NCI-H446 treated with DMSO at 0.1 percent for 48 hours (cell line): ENCODE measurements around the gene SP5.
"Not testable (repeated sequence)": the region's sequence is repeated elsewhere in the genome, so short reads cannot be mapped to it uniquely, and the experiment has no call there.

Experiments used
- DNase-seq: peaks from one replicate; lab custom pipeline; 2025; lab: John Stamatoyannopoulos, UW

The SP5 gene

DNA sequence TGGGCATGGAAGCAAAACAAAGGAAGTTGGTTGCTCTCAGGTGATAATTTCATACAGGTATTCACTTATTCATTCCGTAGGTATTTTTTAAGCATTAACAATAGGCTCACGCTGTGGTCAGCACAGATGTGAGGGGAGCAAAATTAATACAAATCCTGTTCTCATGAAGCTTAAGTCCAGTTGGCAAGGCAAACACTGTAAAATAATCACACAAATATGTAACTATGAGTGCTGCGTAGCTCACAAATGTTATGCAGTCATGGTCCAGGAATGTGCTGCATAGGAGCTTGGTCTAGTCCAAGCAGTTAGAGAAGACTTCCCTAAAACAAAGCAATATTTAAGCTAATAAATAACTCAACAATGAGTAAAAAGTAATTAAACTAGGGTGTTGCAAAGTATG is 23.9 kb downstream of the SP5 start:
- DNase-seq, result no peak

DNA sequence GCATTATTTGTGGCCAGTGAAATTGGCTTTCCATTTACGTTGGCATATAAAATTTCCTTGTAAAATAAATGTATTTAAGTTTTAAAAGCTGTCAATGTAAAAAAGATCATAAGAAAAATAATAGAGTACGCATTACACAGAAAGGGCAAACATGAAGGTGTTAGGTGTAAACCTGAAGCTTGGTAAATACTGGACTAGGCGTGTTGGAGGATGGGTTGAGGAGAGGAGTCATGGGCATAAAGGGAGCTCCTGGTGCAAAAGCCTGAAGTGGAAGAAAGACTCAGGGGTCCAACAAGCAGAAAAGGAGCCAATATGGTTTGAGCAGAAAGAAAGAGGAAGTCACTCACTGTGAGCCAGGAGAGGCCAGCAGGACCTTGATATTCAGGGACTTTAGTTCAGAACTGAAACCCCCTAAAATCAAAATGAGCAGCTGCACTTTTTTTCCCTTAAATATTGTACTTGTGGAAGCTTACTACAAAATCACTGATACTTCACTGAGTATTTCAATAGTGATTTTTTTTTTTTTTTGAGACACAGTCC is 24.4 kb downstream of the SP5 start:
- DNase-seq, result no peak

DNA sequence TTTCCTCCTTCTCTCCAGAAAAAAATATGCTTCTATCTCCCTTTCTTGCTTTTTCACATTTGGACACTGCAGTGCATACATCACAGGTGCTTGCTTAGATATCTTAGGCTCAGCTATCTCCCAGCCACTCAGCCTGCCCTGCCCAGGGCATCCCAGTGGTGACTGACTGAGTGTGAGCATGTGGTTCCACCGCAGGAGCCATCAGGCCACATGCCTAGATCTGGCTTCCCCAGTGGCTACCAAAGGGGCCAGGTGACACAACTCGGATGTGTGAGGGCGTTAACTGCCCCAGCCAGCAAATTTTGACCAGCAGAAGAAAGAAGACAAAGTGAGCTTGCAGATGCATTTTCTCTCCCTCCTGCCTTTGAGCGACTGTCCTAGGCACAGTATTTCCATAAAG is 25.5 kb downstream of the SP5 start:
- DNase-seq, result no peak

DNA sequence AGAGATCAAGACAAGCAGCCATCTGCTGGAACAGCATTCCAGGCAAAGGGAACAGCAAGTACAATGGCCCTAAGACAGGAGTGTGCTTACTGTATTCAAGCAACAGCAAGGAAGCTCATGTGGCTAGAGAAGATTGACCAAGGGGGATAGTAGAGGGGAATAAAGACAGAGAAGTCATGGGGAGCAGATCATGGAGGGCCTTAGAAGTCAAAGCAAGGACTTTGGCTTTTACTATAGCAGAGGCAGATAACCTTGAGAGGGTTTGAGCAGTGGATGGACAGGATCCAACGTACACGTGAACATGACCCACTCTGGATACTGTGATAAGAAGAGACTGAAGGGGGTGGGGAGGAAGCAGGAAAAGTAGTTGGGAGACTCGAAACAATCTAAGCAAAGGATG is 26.9 kb downstream of the SP5 start:
- DNase-seq, result no peak

DNA sequence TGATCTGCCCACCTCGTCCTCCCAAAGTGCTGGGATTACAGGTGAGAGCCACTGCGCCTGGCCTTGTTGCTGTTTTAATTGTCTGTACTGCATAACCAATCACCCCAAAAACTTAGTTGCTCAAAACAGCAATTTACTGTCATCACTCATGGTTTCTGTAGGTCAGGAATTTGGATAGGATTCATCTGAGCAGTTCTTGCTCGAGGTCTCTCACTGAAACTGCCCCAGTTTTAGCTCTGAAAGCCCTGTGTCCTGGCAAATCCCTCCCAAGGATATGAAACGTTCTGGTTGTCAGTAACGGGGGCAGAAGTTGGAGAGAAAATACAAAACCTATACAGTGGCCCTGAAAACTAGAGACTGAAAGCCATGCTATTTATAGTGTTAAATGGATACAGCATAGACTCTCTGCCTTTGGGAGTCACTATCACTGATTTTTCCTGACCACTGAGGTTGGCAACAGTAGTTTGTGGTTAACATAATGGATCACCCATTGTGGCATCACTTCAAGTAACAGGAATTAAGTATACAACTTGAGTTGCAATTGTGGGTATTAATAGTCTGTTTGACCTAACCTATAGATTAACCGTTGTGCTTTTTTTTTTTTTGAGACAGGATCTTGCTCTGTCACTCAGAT is 27.9 kb downstream of the SP5 start:
- no peak for DNase-seq

DNA sequence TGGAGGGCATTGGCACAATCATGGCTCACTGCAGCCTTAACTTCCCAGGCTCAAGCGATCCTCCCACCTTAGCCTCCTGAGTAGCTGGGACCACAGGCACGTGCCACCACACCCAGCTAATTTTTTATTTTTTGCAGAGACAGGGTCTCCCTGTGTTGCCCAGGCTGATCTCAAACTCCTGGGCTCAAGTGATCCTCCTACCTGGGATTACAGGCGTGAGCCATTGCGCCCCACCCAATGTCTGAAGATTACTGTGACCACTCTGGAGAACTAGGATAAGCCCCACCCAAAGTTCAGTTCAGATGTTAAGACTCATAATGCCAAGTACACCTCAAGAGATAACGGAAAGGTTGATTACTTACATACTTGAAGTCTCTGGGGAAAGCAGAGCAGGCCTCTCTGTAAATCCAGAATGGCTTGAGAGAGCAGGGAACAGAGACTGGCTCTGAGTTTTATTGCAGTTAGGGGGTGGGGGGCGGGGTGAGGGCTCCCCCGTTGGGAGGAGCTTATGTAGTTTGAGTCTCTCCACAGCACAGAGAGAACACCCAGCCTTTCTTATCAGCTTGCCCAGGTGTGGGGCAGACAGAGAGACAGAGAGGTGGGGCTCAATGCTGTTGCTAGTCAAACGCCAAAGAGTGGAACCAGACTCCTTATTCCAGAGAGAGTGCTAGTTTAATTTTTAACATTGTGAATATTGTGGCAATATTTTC is 28.5 kb downstream of the SP5 start:
- DNase-seq, result no peak

DNA sequence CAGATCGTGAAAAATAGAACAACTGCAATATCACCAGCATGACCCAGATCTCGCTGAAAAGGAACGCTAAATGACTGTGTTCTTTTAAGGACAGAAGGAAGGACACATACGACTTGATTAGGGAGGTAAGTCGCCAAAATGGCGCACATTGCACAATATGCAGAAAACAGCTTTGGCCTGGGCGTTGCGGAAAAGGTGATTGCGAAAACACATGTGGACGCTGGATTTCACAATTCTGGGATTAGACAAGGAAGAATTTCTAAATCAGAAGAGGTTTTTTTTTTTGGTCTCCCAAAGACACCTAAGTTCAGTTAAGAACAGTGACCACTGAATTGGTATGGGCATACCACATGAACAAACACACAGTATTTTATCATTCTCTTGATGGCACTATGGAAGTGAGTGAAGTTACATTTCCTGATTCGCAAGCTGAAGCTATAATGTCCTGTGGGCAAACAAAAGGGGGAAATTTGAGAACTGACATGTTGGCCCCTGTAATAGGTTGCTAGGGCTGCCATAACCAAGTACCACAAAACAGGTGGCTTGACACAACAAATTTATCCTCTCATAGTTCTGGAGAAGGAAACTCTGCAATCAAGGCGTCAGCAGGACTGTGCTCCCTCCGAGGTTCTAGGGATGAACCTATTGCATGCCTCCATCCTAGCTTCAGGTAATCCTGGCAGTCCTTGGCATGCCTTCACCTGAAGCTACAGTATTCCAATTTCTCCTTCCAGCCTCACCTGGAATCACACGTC is 29.3 kb downstream of the SP5 start:
- no peak for DNase-seq

DNA sequence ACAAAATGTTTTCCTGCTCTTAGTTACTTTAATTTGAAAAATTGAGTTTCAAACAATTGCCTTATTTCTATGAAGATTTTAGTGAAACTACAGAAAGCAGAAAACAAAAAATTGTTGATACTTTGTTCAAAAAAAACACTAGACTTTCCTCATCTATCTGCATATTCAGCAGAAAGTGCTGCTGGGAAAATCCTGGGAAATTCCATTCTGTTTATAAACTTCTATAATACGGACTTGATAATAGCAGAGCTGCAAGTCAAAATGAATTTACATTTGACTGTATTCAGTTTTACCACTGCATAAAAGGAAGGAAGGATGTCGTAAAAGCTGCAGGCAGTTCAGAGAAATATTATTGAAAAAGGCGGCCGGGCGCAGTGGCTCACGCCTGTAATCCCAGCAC is 30.2 kb downstream of the SP5 start:
- no peak for DNase-seq

DNA sequence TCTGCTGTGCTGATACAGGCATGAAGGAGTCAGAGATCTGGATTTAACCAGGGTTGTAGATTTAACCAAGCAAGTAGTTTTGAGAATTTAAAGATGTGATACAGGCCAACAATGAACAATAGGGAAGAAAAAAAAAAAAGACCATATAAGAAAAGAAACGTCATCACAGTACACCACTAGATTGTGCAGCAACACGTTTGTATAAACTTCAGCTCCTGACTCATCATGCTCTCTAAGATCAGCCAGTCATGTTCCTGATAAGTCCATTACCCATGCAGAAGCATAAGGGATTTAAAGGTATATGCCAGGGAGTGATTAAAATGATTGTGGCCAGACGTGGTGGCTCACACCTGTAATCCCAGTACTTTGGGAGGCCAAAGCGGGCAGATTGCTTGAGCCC is 32.8 kb downstream of the SP5 start:
- DNase-seq, result no peak

DNA sequence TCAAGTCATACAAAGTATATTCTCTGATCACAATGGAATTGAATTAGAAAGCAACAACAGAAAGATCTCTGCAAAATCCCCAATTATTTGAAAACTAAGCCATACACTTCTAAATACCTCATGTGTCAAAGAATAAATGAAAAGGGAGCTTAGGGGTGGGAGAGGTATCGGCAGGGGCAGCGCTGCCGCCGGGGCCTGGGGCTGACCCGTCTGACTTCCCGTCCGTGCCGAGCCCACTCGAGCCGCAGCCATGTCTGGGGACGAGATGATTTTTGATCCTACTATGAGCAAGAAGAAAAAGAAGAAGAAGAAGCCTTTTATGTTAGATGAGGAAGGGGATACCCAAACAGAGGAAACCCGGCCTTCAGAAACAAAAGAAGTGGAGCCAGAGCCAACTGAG is 36.4 kb downstream of the SP5 start:
- DNase-seq, result not testable (repeated sequence)

DNA sequence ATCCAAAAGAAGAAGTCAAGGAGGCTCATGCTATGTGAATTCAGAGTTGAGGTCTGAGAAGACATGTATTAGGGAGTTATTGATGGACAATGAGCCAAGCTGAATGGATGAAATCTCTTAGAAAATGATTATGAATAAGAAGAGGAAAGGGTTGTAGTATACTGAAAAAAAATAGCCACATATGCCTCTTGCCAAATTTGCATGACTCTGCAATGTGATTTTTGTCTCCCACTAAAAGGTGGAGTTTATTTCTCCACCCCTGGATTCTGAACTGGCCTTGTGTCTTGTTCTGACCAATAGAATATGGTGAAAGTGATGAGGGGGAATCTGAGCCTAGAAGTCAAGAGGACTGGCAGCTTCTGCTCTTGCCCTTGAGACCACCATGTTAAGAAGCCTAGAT is 46.4 kb downstream of the SP5 start:
- no peak for DNase-seq

DNA sequence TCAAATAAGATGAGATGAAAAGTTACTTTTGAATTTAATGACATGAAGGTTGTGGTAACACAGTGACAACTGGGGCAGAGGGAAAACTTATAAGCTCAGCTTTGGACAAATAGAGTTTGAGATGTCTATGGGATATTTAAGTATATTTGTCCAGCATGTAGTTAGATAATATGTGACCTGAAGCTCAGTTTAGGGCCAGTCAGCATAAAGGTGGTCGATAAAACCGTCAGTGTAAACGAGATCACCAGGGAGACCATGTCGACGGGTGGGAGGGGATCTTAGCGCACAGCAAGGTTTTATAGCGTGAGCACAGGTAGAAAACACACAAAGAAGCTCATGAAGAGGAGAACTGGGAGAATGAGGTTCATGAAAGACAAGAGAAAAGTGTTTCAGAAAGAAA is 47.6 kb downstream of the SP5 start:
- DNase-seq, result no peak

DNA sequence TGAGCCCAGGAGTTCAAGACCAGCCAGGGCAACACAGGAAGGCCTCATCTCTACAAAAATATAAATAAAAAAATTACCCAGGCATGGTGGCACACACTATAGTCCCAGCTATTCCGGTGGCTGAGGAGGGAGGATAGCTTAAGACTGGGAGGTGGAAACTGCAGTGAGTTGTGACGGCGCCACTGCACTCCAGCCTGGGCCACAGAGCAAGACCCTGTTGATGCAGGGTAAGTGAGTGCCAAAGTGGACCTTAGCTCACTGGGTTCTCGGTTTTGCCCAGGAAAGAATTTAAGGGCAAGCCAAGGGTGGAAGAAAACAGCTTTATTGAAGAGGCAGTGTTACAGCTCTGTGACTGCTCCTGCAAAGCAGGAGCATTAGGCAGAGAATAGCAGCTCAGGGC is 48.1 kb downstream of the SP5 start:
- DNase-seq, result no peak

DNA sequence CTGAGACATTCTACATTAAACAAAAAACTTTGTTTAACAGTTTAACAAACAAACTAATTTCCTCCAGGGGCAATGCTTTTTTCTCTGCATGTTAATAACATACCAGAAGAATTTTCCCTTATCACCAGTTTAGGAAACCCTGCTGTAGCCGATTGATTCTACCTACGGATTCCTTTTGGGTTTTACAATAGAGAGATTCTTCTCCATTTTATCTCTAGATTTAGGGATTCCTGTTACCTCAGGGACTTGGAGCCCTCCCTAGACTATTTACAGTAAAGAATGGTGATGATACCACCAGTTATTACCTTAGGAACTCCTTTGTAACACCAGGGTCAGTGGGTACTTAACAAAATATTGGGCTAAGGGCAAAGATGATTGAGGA is 49.7 kb downstream of the SP5 start:
- no peak for DNase-seq

DNA sequence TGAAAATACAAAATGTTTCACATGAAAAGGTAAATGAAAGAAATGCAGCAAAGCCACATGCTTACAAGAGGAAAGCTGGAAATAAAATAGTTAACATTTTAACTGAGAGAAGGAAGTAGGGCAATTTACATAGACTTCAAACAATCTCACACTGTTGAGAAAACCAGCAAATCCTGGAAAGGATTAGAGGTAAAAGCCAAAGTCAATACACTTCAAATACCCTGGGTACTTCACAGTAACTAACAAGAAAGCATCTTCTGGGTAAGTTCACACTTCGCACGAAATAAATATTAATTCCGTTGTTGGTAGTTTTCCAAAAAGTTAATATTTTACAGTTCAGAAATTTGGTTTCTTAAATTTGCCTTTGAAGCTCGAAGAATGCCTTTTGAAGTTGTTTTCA is 51.6 kb downstream of the SP5 start:
- peak; percentile 3 for DNase-seq
